Testis (tissue), 2 donors: ENCODE data around the gene SORD.
"Not testable (repeated sequence)": the region's sequence is repeated elsewhere in the genome, so short reads cannot be mapped to it uniquely, and the experiment has no call there.

Experiments
- POLR2A ChIP-seq: fragments of 450-650 bp; IDR thresholded peaks from one replicate; pipeline ENCODE4 v1.6.1; 2017; ENCODE audit warnings: antibody characterized with exemption, mild to moderate bottlenecking, moderate library complexity
- TF ChIP-seq, protein P1 (sequence below), 3 experiments: fragments of 450-650 bp in 2 of 3; fragments of 200-600 bp in 1 of 3; sonication (generic) in 1 of 3; IDR thresholded peaks; one replicate each; pipeline ENCODE4 v1.5.1; 2016 to 2019; ENCODE audit warnings: antibody characterized with exemption in 3 of 3, mild to moderate bottlenecking in 2 of 3, moderate library complexity in 1 of 3

DNA sequence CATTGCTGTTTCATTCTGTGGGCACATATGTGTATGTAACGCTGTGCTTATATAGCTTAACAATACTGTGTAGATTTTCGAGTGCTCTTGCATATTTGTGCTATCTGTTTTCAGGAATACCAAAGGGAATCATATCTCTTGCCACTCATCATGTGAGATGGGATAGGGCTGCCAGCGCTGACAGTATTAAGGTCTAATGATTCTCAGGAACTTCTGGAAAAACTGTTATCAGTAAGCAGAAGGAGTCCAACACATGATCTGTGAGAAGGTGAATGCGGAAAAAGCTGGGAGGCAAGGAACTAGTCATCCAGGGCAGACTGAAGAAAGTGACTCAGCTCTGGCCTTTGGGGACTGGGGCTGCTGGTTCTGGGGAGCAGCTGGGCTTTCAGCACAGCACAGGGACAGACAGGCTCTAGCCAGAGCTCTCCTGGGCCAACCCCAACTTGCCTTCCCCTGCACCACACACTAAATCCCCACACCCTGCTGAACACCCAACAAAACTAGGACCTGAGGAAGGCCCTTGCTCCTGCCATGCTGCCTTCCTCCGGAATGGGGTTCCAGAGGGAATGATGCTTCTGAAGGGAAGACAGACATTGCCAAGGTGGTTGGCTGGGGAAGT lies 56.7 kb downstream of the SORD start:
- TF ChIP-seq POLR2A, result not testable (repeated sequence)
- TF ChIP-seq, protein P1, sequence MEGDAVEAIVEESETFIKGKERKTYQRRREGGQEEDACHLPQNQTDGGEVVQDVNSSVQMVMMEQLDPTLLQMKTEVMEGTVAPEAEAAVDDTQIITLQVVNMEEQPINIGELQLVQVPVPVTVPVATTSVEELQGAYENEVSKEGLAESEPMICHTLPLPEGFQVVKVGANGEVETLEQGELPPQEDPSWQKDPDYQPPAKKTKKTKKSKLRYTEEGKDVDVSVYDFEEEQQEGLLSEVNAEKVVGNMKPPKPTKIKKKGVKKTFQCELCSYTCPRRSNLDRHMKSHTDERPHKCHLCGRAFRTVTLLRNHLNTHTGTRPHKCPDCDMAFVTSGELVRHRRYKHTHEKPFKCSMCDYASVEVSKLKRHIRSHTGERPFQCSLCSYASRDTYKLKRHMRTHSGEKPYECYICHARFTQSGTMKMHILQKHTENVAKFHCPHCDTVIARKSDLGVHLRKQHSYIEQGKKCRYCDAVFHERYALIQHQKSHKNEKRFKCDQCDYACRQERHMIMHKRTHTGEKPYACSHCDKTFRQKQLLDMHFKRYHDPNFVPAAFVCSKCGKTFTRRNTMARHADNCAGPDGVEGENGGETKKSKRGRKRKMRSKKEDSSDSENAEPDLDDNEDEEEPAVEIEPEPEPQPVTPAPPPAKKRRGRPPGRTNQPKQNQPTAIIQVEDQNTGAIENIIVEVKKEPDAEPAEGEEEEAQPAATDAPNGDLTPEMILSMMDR (IDR thresholded peaks at IDR 0.05), result not testable (repeated sequence)
